ENCODE results near the gene CLDN9. TPM values are rescaled to one million over a fixed set of nuclear protein-coding genes. Genes with fewer than 3 reads are reported as not detected.

The CLDN9 gene
- total and polyA plus RNA-seq, 4 donors, result 0.05 to 0.32 (median 0.25) TPM

GRCh38 chr16:2977440-2977839 is 35.3 kb upstream of the CLDN9 start:
- TF ChIP-seq CTCF (IDR thresholded peaks at IDR 0.05; ENCODE audit: low read depth, low read length, missing input control), result no peak
- TF ChIP-seq FOXA2 (IDR thresholded peaks at IDR 0.05), result peak; percentile 34
- no peak for TF ChIP-seq HNF4G (IDR thresholded peaks at IDR 0.05)
- no peak for TF ChIP-seq RAD21 (IDR thresholded peaks at IDR 0.05)
- TF ChIP-seq REST (IDR thresholded peaks at IDR 0.05), result no peak
- no peak for TF ChIP-seq NR2F2 (IDR thresholded peaks at IDR 0.05)
- peak; percentile 81 for TF ChIP-seq SP1 (IDR thresholded peaks at IDR 0.05)
- TF ChIP-seq YY1 (IDR thresholded peaks at IDR 0.05), result peak; percentile 83
- TF ChIP-seq RXRA (IDR thresholded peaks at IDR 0.05), result peak; percentile 34 to 41
- no peak for TF ChIP-seq ATF3 (IDR thresholded peaks at IDR 0.05)
- TF ChIP-seq EGR1 (IDR thresholded peaks at IDR 0.05; ENCODE audit: low read depth in 2 of 2), result no peak
- TF ChIP-seq HNF4A (conservative IDR thresholded peaks at IDR 0.05), result peak; percentile 49 to 68
- no peak for TF ChIP-seq JUND (IDR thresholded peaks at IDR 0.05)
- no peak for TF ChIP-seq TAF1 (conservative IDR thresholded peaks at IDR 0.05)
- no peak for TF ChIP-seq MAX (IDR thresholded peaks at IDR 0.05)
- no peak for TF ChIP-seq GABPA (IDR thresholded peaks at IDR 0.05 in 1 of 2, conservative IDR thresholded peaks at IDR 0.05 in 1 of 2)
- TF ChIP-seq FOXA1 (IDR thresholded peaks at IDR 0.05), result peak; percentile 51
- no peak for TF ChIP-seq ZBTB33 (IDR thresholded peaks at IDR 0.05)
- H3K36me3 ChIP-seq (ENCODE audit: control insufficient read depth in 4 of 4, insufficient read depth in 3 of 4, low read depth in 1 of 4, low read length in 3 of 4), result no peaks in the 10 kb centered on the region
- H3K9me3 ChIP-seq (ENCODE audit: control insufficient read depth in 4 of 4, low read length in 3 of 4), result no peaks in the 10 kb centered on the region
- peaks cover 8 to 25% (median 14%) of the 10 kb centered on the region in 4 donors for H3K4me1 ChIP-seq (ENCODE audit: control insufficient read depth in 4 of 4, insufficient read depth in 4 of 4, low read length in 3 of 4)
- no peak overlapping the region for H3K9ac ChIP-seq (ENCODE audit: low read depth in 1 of 2, low read length in 2 of 2)
- no peak for DNase-seq (ENCODE audit: low spot score)
- H3K27me3 ChIP-seq (ENCODE audit: control insufficient read depth in 4 of 4, insufficient read depth in 4 of 4, low read length in 3 of 4), result peaks cover 0 to 2% (median 0%) of the 10 kb centered on the region in 4 donors
- no peak overlapping the region for H3K27ac ChIP-seq (ENCODE audit: low read depth in 1 of 2, low read length in 2 of 2)
- no peak overlapping the region for H3K4me3 ChIP-seq (ENCODE audit: low read depth in 1 of 3, low read length in 3 of 3)
- WGBS, result 33% methylated on average over 6 of the region's 6 CpGs

All from liver (tissue), 9 donors.